Vagina (tissue), 2 donors: ENCODE results near the gene PKD1.
"Not testable (repeated sequence)": the region's sequence is repeated elsewhere in the genome, so short reads cannot be mapped to it uniquely, and the experiment has no call there.

Experiments
- POLR2A ChIP-seq, 2 donors: fragments of 450-650 bp; IDR thresholded peaks; one replicate each; pipeline ENCODE4 v1.6.1; 2017; ENCODE audit warnings: antibody characterized with exemption in 2 of 2, mild to moderate bottlenecking in 2 of 2, moderate library complexity in 2 of 2
- POLR2AphosphoS5 ChIP-seq, 2 donors: sonication (generic); formaldehyde crosslinking; IDR thresholded peaks; one replicate each; pipeline ENCODE4 v1.9.0; 2017; ENCODE audit warnings: antibody characterized with exemption in 2 of 2, mild to moderate bottlenecking in 2 of 2, low read depth in 1 of 2; ENCODE audit not compliant: insufficient read depth in 1 of 2
- TF ChIP-seq, protein P1 (sequence below), 3 experiments: fragments of 450-650 bp in 2 of 3; fragments of 200-600 bp in 1 of 3; sonication (generic) in 1 of 3; IDR thresholded peaks; one replicate each; pipeline ENCODE4 v1.5.1; 2017 to 2019; ENCODE audit warnings: antibody characterized with exemption in 3 of 3, mild to moderate bottlenecking in 2 of 3, moderate library complexity in 2 of 3

DNA sequence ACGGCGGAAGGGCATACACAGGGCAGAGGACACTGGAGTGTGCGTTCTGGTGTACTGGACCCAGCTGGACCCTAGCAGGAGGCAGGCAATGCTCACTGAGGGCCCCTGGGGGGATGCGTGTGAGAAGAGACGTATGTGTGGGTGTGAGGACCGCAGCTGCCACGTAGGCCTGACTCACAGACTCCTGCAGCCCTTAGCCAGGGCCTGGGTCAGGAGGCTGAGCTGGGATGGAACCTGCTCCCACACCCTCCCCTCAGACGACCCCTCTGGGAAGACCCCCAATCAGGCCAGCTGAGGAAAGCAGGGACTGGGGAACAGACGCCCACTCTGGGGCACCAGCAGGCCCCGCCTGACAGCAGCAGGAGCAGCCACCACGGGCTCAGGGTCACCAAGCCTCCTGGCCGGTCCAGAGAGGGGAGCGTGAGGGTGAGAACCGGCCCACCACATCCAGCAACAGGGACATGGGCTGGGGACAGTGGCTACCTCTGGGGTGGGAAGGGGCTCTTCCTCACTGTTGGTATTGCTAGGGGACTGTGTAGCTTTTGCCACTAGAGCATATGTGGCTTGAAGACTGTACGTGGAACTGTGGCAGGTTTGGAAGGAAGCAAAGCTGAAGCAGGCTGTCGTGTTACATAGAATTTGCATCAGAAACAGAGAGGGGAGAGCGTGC lies 28.4 kb downstream of the PKD1 start:
- TF ChIP-seq, protein P1, sequence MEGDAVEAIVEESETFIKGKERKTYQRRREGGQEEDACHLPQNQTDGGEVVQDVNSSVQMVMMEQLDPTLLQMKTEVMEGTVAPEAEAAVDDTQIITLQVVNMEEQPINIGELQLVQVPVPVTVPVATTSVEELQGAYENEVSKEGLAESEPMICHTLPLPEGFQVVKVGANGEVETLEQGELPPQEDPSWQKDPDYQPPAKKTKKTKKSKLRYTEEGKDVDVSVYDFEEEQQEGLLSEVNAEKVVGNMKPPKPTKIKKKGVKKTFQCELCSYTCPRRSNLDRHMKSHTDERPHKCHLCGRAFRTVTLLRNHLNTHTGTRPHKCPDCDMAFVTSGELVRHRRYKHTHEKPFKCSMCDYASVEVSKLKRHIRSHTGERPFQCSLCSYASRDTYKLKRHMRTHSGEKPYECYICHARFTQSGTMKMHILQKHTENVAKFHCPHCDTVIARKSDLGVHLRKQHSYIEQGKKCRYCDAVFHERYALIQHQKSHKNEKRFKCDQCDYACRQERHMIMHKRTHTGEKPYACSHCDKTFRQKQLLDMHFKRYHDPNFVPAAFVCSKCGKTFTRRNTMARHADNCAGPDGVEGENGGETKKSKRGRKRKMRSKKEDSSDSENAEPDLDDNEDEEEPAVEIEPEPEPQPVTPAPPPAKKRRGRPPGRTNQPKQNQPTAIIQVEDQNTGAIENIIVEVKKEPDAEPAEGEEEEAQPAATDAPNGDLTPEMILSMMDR (IDR thresholded peaks at IDR 0.05) = not testable (repeated sequence)
- TF ChIP-seq POLR2A (IDR thresholded peaks at IDR 0.05); POLR2AphosphoS5 (IDR thresholded peaks at IDR 0.05; ENCODE audit: insufficient read depth in 1 of 2, low read depth in 1 of 2): not testable (repeated sequence)
